ENCODE data around the gene CAPNS2.
A peak's percentile ranks its signal among the peaks of the same experiment; 100 is the strongest.
"Not testable (repeated sequence)": the region's sequence is repeated elsewhere in the genome, so short reads cannot be mapped to it uniquely, and the experiment has no call there.

Gene CAPNS2

DNA sequence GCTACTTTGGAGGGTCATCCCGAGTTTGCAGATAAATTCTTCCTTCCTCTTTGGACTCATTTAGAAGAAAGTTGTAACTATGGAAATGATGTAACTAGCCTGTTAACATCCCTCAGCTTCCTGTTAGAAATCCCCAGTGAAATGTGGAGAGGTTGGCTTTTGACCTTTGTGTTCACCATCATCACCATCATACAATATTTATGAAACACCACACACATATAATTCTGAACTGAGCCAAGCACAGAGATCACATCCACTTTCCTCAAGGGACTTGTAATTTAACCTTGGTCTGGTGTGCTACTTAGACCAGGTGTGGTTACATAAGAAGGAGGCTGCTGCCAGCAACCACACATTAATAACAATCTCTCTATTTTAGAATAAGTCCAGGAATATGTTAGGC lies 2.5 kb downstream of the CAPNS2 start:
- peak; percentile 85 for DNase-seq

DNA sequence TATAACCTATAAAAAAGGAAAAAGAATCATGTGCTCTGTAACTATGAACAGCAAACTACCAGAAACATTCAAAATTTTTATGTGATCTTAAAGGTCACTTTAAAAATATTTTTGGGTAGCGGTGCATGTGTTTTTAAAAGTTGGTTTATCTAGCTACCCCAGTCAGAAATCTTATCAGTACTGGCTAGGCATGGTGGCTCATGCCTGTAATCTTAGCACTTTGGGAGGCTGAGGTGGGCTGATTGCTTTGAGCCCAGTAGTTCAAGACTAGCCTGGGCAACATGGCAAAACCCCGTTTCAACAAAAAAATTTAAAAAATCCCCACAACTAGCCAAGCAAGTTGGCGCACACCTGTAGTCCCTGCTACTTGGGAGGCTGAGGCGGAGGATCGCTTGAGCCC lies 3.7 kb downstream of the CAPNS2 start:
- no peak for DNase-seq

DNA sequence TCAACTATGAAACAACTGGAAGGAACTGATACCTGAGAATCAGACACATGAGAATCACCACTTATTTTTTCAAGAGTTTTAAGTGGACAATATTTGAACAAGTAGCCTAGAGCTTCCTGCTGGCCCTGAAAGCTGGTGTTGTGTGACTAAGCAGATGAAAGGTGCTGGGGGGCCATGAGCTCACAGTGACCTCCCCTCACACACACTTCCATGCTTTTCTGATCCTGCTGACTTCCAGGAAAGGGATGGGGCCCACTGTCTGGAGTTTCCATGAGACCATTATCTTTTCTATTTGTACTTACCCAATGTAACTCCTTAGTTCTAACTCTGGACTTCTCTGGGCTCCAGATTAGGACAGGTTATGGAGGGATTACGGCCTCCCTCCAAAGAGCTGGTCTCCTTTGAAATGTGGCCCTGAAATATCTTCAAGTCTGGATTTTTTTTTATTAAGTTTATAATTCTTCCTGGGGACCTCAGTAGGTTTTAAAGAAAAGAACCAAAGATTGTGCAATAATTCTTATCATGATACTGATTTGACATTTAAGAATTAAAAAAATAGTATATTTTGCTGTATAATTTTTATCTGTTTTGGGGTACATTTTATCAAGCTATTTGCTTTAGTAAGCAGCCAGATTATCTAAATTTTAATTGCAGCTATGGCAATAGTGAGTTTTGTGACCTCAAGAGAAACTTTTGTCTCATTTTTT lies 4.9 kb downstream of the CAPNS2 start:
- DNase-seq = no peak

DNA sequence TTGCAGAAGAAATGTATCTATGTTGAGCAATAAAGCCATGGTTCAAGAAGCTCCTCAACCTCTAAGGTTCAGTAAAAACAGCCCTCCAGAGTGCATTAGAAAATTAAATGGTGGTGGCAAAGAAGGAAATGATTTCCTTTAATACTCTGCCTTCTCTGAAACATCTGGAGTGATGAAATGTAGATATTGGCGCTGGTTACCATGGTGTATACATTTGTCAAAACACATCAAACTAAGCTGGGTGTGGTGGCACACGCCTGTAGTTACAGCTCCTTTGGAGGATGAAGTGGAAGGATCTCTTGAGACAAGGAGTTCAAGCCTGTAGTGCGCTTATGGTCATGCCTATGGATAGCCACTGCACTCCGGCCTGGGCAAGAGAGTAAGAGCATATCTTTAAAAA lies 6.0 kb downstream of the CAPNS2 start:
- no peak for DNase-seq

DNA sequence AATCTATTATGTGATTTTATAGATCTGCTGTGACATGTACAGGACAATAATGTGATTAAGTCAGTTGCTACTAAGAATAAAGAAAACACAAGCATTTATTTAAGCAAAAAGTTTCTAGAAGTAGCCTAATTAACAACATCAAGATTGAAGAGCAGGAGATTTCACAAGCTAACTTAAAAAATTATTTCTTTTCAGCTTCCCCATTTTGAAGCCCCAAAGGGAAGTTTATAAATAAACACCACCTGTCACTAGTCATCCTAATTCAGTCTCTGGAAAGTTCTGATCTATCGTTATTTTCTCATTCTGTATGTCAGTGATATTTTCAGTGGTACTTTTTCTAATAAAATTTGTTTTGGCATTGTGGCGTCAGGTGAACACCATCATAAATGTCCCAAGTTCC lies 8.3 kb downstream of the CAPNS2 start:
- DNase-seq = no peak

DNA sequence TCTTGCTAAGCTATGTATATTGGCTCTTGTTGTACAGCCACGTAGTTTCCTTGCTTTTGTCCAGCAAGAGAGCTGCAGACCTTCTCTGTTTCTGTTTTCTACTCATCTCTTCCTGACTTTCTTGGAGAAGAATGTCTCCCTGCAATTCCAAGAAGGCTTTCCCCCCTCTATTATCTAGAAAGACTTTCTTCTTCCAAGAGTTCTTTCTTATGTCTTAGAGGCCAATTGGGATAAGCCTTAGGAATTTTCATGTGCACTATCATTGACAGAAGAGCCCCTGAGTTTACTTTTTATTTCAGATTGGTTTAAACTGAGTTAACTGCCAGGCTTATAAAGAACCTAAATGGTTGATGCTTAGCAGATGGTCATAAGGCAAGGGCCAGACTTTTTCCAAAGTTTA lies 9.0 kb downstream of the CAPNS2 start:
- no peak for DNase-seq

DNA sequence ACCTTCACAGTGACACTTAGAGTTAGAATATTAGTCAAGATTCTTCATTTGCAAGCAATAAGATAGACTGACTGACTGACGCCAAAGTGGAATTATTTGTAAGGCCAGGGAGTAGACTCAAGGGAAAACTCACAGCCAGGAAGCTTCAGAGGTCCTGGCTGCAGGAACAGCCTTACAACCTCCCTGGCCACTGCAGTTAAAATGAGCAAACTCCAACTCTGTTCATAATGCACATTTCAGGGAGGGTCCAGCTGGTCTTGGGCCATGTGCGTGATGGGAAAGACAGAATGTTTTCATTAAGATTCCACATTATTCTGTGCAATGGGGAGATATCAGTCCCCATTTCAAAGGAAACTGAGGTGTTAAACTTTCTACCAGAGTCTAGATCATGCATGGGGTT lies 9.9 kb downstream of the CAPNS2 start:
- DNase-seq = no peak

DNA sequence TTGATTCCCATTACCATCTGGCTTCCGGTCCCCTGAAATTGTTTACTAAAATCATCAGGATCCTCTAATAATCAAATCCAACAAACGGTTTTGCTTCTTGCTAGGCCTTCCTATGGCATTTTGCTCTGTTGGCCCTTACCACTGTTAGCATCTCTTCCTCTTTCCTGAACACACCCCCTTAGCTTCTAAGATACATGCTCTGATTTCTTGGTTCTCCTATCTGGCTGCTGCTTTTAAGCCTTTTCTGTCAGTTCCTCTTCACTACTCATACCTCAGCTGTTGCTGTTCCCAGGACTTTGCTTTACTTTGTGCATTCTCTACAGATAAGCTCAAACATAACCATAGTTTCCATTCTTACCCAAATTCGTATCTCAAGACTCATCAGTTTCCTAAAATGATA lies 11.4 kb downstream of the CAPNS2 start:
- no peak for DNase-seq

DNA sequence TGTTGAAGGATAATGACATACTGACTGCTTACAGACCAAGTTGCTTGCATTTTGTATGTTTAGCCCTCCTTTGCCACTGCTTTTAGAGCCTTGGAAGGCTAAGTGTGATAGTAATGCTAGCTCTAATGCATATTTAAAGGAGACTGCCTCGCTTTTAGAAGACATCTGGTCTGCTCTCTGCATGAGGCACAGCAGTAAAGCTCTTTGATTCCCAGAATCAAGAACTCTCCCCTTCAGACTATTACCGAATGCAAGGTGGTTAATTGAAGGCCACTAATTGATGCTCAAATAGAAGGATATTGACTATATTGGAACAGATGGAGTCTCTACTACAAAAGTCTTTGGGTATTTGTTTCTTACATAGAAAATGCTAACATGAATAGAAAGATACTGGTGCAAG lies 19.1 kb downstream of the CAPNS2 start:
- DNase-seq = no peak

DNA sequence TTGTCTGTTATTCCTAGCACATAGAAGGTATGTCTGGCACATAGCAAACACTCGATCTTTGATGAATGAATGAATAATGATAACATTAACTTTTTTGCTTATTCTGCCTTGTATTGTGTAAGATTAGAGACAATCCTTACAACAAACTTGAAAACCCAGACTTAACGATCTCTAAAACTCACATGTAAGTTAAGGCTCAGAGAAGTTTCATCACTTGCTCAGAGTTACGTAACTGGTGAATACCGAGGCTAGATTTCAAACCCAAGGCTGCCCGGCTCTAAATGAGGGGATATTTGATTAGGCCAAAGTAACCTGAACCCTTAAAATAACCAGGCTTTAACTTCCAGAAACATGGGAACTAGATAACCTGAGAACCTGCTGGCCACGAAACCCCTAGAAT lies 22.3 kb downstream of the CAPNS2 start:
- DNase-seq = no peak

DNA sequence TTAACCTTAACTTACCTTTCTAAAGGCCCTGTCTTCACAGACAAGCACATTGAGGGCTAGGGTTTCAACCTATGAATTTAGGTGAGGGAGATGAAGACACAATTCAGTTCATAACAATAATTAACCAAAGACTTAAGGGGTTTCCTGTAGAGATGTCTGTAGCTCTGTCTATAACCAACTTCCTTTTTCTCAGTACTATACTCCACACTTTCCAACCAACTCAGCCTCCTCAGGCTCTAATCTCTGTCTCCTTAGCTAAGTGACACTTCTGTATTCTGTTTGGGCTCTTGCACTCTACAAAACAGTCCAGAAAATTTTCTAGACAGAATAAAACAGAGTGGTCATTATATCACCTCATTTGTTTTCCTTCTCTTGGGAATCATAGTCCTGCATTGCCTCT lies 25.8 kb downstream of the CAPNS2 start:
- peak; percentile 23 for DNase-seq

DNA sequence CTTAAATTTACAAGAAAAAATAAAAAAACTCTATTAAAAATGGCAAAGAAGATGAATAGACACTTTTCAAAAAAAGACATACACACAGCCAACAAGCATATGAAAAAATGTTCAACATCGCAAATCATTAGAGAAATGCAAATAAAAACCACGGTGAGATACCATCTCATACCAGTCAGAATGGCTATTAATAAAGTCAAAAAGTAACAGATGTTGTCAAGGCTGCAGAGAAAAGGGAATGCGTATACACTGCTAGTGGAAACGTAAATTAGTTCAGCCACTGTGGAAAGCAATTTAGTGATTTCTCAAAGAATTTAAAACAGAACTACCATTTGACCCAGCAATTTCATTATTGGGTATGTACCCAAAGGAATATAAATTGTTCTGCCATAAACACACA lies 31.4 kb downstream of the CAPNS2 start:
- DNase-seq = no peak

DNA sequence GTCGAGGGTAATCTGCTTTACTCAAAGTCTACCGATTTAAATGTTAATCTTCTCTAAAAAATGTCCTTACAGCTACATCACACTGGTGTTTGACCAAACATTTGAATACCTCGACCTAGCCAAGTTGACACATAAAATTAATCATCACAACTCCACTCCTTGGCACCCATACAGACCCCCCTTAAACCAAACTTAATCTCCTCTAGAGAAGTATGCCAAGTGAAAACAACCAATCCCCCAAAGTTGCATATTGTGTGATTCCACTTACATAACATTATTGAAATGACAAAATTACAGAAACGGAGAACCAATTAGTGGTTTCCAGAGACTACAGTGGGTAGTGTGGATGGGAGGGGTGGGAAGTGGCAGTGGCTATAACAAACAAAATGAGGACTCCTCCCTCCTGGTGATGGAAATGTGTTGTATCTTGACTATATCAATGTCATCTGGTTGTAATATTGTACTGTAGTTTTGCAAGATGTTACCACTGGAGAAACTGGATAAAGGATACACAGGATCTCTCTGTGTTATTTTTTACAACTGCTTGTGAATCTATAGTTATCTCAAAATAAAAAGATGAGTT lies 39.4 kb downstream of the CAPNS2 start:
- DNase-seq = no peak

DNA sequence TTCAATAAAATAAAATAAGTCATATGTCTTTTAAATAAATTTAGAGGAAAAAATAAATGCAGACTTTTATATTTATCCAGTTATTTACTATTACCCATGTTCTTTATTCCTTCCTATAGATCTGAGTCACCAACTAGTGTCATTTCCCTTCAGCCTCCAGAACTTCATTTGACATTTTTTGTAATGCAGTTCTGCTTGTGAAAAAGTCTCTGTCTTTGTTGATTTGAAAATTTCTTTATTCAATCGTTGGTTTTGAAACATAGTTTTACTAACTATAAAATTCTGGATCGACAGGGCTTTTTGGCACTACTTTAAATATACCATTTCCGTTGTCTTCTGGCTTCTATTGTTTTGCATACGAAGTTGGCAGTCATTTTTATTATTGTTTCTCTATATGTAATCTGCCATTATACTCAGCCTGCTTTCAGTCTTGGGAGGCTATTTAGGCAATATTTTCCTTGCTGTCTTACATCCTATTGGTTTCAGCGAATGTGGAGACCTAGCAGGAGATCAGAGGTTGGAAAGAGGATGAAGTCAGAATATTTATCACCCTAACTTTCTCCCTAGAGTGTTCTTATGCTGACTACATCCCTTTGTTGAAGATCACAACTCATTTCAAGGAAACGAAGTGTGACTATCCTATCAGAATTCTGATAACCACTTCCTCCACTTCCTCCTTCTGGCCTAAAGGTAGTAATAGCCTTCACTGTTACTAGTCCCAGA lies 47.3 kb downstream of the CAPNS2 start:
- DNase-seq = no peak

DNA sequence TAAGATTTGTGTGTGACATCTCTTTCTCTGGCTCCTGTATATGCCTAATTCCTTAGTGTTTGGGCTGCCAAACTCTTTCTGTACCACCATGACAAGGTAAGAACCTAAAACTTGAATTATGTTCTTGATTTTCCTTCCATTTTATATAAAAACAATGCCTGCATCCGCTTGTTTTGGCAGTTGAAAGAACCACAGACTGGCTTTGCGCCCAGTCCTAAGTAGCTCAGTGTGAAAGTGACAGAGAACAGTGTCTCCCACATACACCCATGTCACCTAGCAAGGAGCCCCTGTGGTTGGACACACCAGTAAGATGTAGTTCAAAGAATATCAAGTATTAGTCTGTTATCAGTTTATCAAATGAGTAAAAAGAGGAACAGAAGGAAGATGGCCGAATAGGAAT lies 48.6 kb downstream of the CAPNS2 start:
- no peak for DNase-seq

DNA sequence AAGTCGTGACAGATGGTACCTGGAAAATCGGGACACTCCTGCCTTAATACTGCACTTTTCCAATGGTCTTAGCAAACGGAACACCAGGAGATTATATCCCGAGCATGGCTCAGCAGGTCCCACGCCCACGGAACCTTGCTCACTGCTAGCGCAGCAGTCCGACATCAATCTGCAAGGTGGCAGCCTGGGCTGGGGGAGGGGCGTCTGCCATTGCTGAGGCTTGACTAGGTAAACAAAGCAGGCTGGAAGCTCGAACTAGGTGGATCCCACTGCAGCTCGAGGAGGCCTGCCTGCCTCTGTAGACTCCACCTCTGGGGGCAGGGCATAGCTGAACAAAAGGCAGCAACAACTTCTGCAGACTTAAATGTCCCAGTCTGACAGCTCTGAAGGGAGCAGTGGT lies 49.2 kb downstream of the CAPNS2 start:
- not testable (repeated sequence) for DNase-seq

Measured in GF-D8 (cell line).